Transverse colon (tissue), 4 donors: Measurements from ENCODE around the gene CALHM1. TPM values are rescaled to one million over a fixed set of nuclear protein-coding genes. Genes with fewer than 3 reads are reported as not detected.

ENCODE experiments used
- DNase-seq: peaks from one replicate; pipeline ENCODE4 v3.0.0-alpha.2; 2019
- H3K27ac ChIP-seq, 4 donors: fragments of 200-600 bp; sonication (generic); 2 replicates each; pipeline ENCODE4 v1.5.1; 2016 to 2018; ENCODE audit warnings: inconsistent platforms in 4 of 4
- H3K27me3 ChIP-seq: fragments of 200-600 bp; sonication (generic); 2 replicates; pipeline ENCODE4 v1.5.1; 2017; ENCODE audit warnings: inconsistent platforms
- H3K36me3 ChIP-seq, 4 donors: fragments of 200-600 bp; sonication (generic); 2 replicates each; pipeline ENCODE4 v1.5.1; 2017 to 2019; ENCODE audit warnings: inconsistent platforms in 4 of 4
- H3K4me1 ChIP-seq, 4 donors: fragments of 200-600 bp; sonication (generic); 2 replicates each; pipeline ENCODE4 v1.5.1; 2017 to 2020; ENCODE audit warnings: inconsistent platforms in 4 of 4
- H3K4me3 ChIP-seq, 4 donors: fragments of 200-600 bp; sonication (generic); 1 replicate in 1 of 4; 2 replicates in 3 of 4; pipeline versions ENCODE4 v1.5.1 to v1.6.1; 2017 to 2019; ENCODE audit warnings: inconsistent platforms in 4 of 4
- H3K9me3 ChIP-seq, 2 donors: fragments of 200-600 bp; sonication (generic); 2 replicates each; pipeline ENCODE4 v1.5.1; 2017 to 2019; ENCODE audit warnings: inconsistent platforms in 2 of 2
- EP300 ChIP-seq: sonication (generic); formaldehyde crosslinking; IDR thresholded peaks from one replicate; pipeline ENCODE4 v1.6.1; 2017; ENCODE audit warnings: antibody characterized with exemption, low read depth
- POLR2A ChIP-seq: fragments of 450-650 bp; IDR thresholded peaks from one replicate; pipeline ENCODE4 v1.6.1; 2016; ENCODE audit warnings: antibody characterized with exemption, mild to moderate bottlenecking, moderate library complexity
- POLR2AphosphoS5 ChIP-seq, 3 donors: sonication (generic); formaldehyde crosslinking; IDR thresholded peaks; one replicate each; pipeline ENCODE4 v1.6.1; 2016; ENCODE audit warnings: antibody characterized with exemption in 3 of 3
- WGBS, 2 donors: methylation state at CpG; one replicate each; pipeline ENCODE4 v1.1.5; 2018; ENCODE audit warnings: low coverage in 1 of 2; 5-methylcytosine and 5-hydroxymethylcytosine counted together
- in situ Hi-C, 4 donors: fragments of 200-750 bp; cut with MboI; loops; one replicate each; pipeline versions ENCODE4 v1.15.0 to v1.15.1; 2017; ENCODE audit warnings: low sequenced_read_pairs in 3 of 4, low pct_ligation_motif_present in 1 of 4, low pct_unique_long_range_greater_than_20kb in 1 of 4
- intact Hi-C: fragments of 100-400 bp; cut with DNase I; formaldehyde crosslinking; loops from one replicate; pipeline ENCODE4 v1.15.1; 2023; ENCODE audit warnings: low total_unique reads
- total RNA-seq, 4 donors: library from RNA; depleted of rRNA; stranded (reverse); fragments of >200 nt; gene quantifications; one replicate each; pipeline ENCODE4 v1.1.0, GENCODE V29; 2016
- TF ChIP-seq, protein P1 (sequence below), 5 experiments: fragments of 200-600 bp in 3 of 5; fragments of 450-650 bp in 2 of 5; sonication (generic) in 3 of 5; IDR thresholded peaks; 1 replicate in 2 of 5; 2 replicates in 3 of 5; pipeline ENCODE4 v1.5.1; 2016 to 2017; ENCODE audit warnings: antibody characterized with exemption in 5 of 5, inconsistent platforms in 3 of 5, mild to moderate bottlenecking in 2 of 5, moderate library complexity in 1 of 5

Gene CALHM1
- total RNA-seq, 4 donors from 2014 or later, result not detected

GRCh38 chr10:103428989-103429643 is 29.6 kb downstream of the CALHM1 start:
- DNase-seq, result no peak
- 73 to 89% methylated on average over 4 to 5 of the region's 5 CpGs for WGBS, 2 donors
- TF ChIP-seq, protein P1, sequence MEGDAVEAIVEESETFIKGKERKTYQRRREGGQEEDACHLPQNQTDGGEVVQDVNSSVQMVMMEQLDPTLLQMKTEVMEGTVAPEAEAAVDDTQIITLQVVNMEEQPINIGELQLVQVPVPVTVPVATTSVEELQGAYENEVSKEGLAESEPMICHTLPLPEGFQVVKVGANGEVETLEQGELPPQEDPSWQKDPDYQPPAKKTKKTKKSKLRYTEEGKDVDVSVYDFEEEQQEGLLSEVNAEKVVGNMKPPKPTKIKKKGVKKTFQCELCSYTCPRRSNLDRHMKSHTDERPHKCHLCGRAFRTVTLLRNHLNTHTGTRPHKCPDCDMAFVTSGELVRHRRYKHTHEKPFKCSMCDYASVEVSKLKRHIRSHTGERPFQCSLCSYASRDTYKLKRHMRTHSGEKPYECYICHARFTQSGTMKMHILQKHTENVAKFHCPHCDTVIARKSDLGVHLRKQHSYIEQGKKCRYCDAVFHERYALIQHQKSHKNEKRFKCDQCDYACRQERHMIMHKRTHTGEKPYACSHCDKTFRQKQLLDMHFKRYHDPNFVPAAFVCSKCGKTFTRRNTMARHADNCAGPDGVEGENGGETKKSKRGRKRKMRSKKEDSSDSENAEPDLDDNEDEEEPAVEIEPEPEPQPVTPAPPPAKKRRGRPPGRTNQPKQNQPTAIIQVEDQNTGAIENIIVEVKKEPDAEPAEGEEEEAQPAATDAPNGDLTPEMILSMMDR (IDR thresholded peaks at IDR 0.05), result no peak
- TF ChIP-seq POLR2AphosphoS5 (IDR thresholded peaks at IDR 0.05) (no peak), EP300 (no peak), POLR2A (no peak)
- Histone ChIP-seq H3K4me1 (no peaks in the 10 kb centered on the region), H3K9me3 (no peaks in the 10 kb centered on the region), H3K27me3 (no peaks in the 10 kb centered on the region), H3K27ac (no peak overlapping the region), H3K4me3 (no peak overlapping the region), H3K36me3 (peaks cover 0 to 36% (median 14%) of the 10 kb centered on the region in 4 donors)
- intact Hi-C loops, result no loop called here
- in situ Hi-C loops, result loop anchor here in 1 of 4 donors (10.0 kb wide), 1 partner anchor 56 kb away; no protein-coding TSS in a partner anchor

DNA sequence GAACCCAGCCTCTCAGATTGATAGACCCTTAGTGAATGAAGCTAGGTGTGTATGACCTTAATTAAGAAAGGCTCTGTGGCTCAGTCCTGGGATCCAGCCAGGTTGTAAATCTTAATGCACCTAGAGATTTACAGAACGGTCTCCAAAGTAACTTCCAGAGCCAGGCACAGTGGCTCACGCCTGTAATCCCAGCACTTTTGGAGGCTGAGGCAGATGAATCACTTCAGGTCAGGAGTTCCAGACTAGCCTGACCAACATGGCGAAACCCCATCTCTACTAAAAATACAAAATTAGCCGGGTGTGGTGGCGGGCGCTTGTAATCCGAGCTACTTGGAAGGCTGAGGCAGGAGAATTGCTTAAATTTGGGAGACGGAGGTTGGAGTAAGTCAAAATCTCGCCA is 30.8 kb downstream of the CALHM1 start:
- in situ Hi-C loops, result loop anchor here in 1 of 4 donors (10.0 kb wide), 1 partner anchor 57 kb away; no protein-coding TSS in a partner anchor
- intact Hi-C loops, result no loop called here

DNA sequence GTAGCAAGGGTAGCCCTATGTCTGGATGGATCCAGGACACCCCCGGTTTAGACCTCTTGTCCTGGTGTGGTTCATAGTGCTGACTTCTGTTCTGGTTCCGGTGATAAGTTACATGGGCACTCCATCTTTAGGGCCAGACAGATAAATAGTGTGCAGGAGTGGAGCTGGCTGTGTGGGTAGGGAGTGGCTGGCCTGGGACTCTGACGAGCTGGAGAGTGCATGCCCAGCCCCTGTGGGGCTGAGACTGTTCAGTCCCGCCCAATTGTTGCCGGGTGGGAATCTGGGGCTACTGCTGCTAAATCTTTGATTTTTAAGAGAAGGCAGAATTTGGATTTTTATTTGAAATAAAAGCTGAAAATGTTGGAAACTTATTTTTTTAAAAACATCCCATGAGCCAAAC is 35.0 kb downstream of the CALHM1 start:
- in situ Hi-C loops (loop anchor here in 2 of 4 donors (10.0 to 25.0 kb wide), 2 partner anchors 61 to 264 kb away; no protein-coding TSS in a partner anchor), intact Hi-C loops (no loop called here)
- DNase-seq, result no peak
- 20 to 95% methylated on average over 1 to 5 of the region's 5 CpGs for WGBS, 2 donors
- TF ChIP-seq POLR2A (no peak), POLR2AphosphoS5 (IDR thresholded peaks at IDR 0.05) (no peak), EP300 (no peak)
- TF ChIP-seq, protein P1 (IDR thresholded peaks at IDR 0.05), result no peak
- peaks cover 0 to 44% (median 15%) of the 10 kb centered on the region in 4 donors for H3K36me3 ChIP-seq
- no peak overlapping the region for H3K27ac ChIP-seq
- H3K9me3 ChIP-seq, result no peaks in the 10 kb centered on the region
- H3K27me3 ChIP-seq, result no peaks in the 10 kb centered on the region
- H3K4me1 ChIP-seq, result no peaks in the 10 kb centered on the region
- H3K4me3 ChIP-seq, result no peak overlapping the region

More for the DNA sequence above, 30.8 kb downstream of the CALHM1 start:
- WGBS, 2 donors, result 88 to 96% methylated on average over 5 to 9 of the region's 9 CpGs
- H3K4me1 ChIP-seq, result no peaks in the 10 kb centered on the region
- TF ChIP-seq POLR2A (no peak), POLR2AphosphoS5 (IDR thresholded peaks at IDR 0.05) (no peak), EP300 (no peak)
- TF ChIP-seq, protein P1 (IDR thresholded peaks at IDR 0.05), result no peak
- no peak overlapping the region for H3K27ac ChIP-seq
- H3K27me3 ChIP-seq, result no peaks in the 10 kb centered on the region
- peaks cover 0 to 39% (median 18%) of the 10 kb centered on the region in 4 donors for H3K36me3 ChIP-seq
- no peak overlapping the region for H3K4me3 ChIP-seq
- no peaks in the 10 kb centered on the region for H3K9me3 ChIP-seq
- DNase-seq, result no peak

DNA sequence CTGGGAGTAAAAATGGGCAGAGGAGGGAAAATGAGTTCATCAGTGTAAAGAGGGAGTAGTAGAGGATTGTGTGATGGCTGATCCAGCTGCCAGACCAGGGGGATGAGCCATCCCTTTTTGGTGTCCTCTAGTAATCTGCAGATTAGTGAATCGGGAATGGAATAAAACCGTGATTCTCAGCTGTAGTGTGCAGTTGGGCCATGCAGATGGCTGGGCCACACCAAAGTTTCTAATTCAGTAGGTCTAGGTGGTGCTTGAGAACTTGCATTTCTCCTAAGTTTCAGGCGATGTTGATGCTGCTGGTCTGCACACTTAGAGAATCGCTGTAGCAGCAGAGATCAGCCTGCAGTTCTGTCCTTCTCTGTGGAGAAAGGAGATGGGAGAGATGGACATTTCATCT is 39.6 kb downstream of the CALHM1 start:
- Histone ChIP-seq H3K4me3 (no peak overlapping the region), H3K36me3 (peaks cover 0 to 47% (median 26%) of the 10 kb centered on the region in 4 donors), H3K4me1 (no peaks in the 10 kb centered on the region), H3K27me3 (no peaks in the 10 kb centered on the region), H3K27ac (no peak overlapping the region), H3K9me3 (no peaks in the 10 kb centered on the region)
- no peak for DNase-seq
- TF ChIP-seq POLR2A, result no peak
- no peak for TF ChIP-seq EP300
- TF ChIP-seq, protein P1 (IDR thresholded peaks at IDR 0.05), result no peak
- TF ChIP-seq POLR2AphosphoS5 (IDR thresholded peaks at IDR 0.05), result no peak
- intact Hi-C loops (no loop called here), in situ Hi-C loops (loop anchor here in 2 of 4 donors (5.0 to 25.0 kb wide), 3 partner anchors 66 to 268 kb away; no protein-coding TSS in a partner anchor)
- WGBS, 2 donors, result 93% methylated on average over 2 to 4 of the region's 4 CpGs
